Measurements from ENCODE around the gene SCTR. TPM values are rescaled to one million over a fixed set of nuclear protein-coding genes. Genes with fewer than 3 reads are reported as not detected.

SCTR gene
- total RNA-seq, 1 experiment from 2014 or later = not detected

- no TSS peak for BruUV-seq (replicated peaks)
These were observed 47.2 kb downstream of the SCTR start for GRCh38 chr2:119477113-119477505.

GRCh38 chr2:119476301-119477112, 47.8 kb downstream of the SCTR start:
- no TSS peak for BruUV-seq (replicated peaks)
- H3K4me1 ChIP-seq (replicated peaks; ENCODE audit: insufficient read depth) = no peaks in the 10 kb centered on the region
- no peak overlapping the region for H3K4me3 ChIP-seq
- H4K20me1 ChIP-seq (ENCODE audit: insufficient read depth) = no peaks in the 10 kb centered on the region
- no peaks in the 10 kb centered on the region for H3F3A ChIP-seq (ENCODE audit: insufficient read depth, low read depth)
- no peaks in the 10 kb centered on the region for H3K9me2 ChIP-seq (ENCODE audit: insufficient read depth)
- no peaks in the 10 kb centered on the region for H3K79me2 ChIP-seq (ENCODE audit: low read depth)
- H3K9me3 ChIP-seq (ENCODE audit: insufficient read depth, low read depth) = no peaks in the 10 kb centered on the region
- peak overlapping the region; percentile 24; the same call in 1 of the 2 replicates for H3K4me2 ChIP-seq
- CTCF ChIA-PET = interaction anchor here (0.6 to 1.0 kb wide), 5 partner anchors 9 to 595 kb away, joined by 3 to 6 read pairs (median 3); no protein-coding TSS in a partner anchor
- POLR2A ChIA-PET (ENCODE audit: unreplicated experiment) = interaction anchor here (0.8 kb wide), 1 partner anchor 71 kb away, joined by 3 read pairs; no protein-coding TSS in a partner anchor
- no peak overlapping the region for H2AFZ ChIP-seq
- peak; percentile 49 to 61 for DNase-seq
- no peaks in the 10 kb centered on the region for H3K27me3 ChIP-seq (ENCODE audit: insufficient read depth, low read depth)
- no peaks in the 10 kb centered on the region for H3K36me3 ChIP-seq (ENCODE audit: low read depth)
- intact Hi-C loops (cut with micrococcal nuclease; ENCODE audit: unreplicated experiment) = loop anchor here (1.0 to 5.0 kb wide), 3 partner anchors 69 to 466 kb away; no protein-coding TSS in a partner anchor
- TF ChIP-seq EZH2 (IDR thresholded peaks at IDR 0.05; ENCODE audit: low read depth) (no peak), CTCF (conservative IDR thresholded peaks at IDR 0.05) (peak; percentile 100)
- no peak overlapping the region for H3K27ac ChIP-seq

More at GRCh38 chr2:119477113-119477505, 47.2 kb downstream of the SCTR start:
- H3K4me1 ChIP-seq (replicated peaks; ENCODE audit: insufficient read depth) = no peaks in the 10 kb centered on the region
- TF ChIP-seq CTCF (conservative IDR thresholded peaks at IDR 0.05) = no peak
- TF ChIP-seq EZH2 (IDR thresholded peaks at IDR 0.05; ENCODE audit: low read depth) = no peak
- intact Hi-C loops (cut with micrococcal nuclease; ENCODE audit: unreplicated experiment) = loop anchor here (2.0 to 5.0 kb wide), 2 partner anchors 185 to 466 kb away; no protein-coding TSS in a partner anchor
- H3K4me2 ChIP-seq = no peak overlapping the region
- H3K9me2 ChIP-seq (ENCODE audit: insufficient read depth) = no peaks in the 10 kb centered on the region
- ChIA-PET CTCF (interaction anchor here (0.7 to 1.0 kb wide), 2 partner anchors 69 to 331 kb away, joined by 5 to 6 read pairs; no protein-coding TSS in a partner anchor), POLR2A (ENCODE audit: unreplicated experiment) (no interaction called here)
- H3K36me3 ChIP-seq (ENCODE audit: low read depth) = no peaks in the 10 kb centered on the region
- no peak for DNase-seq
- H2AFZ ChIP-seq = no peak overlapping the region
- no peaks in the 10 kb centered on the region for H3K9me3 ChIP-seq (ENCODE audit: insufficient read depth, low read depth)
- H3F3A ChIP-seq (ENCODE audit: insufficient read depth, low read depth) = no peaks in the 10 kb centered on the region
- no peaks in the 10 kb centered on the region for H4K20me1 ChIP-seq (ENCODE audit: insufficient read depth)
- H3K27ac ChIP-seq = no peak overlapping the region
- H3K27me3 ChIP-seq (ENCODE audit: insufficient read depth, low read depth) = no peaks in the 10 kb centered on the region
- no peaks in the 10 kb centered on the region for H3K79me2 ChIP-seq (ENCODE audit: low read depth)
- H3K4me3 ChIP-seq = no peak overlapping the region

GRCh38 chr2:119475857-119476244, 48.4 kb downstream of the SCTR start:
- intact Hi-C loops (cut with micrococcal nuclease; ENCODE audit: unreplicated experiment) = loop anchor here (1.0 to 5.0 kb wide), 3 partner anchors 69 to 465 kb away; no protein-coding TSS in a partner anchor
- CTCF ChIA-PET = no interaction called here
- Histone ChIP-seq H3K9me2 (ENCODE audit: insufficient read depth) (no peaks in the 10 kb centered on the region), H3K4me2 (no peak overlapping the region), H4K20me1 (ENCODE audit: insufficient read depth) (no peaks in the 10 kb centered on the region), H3F3A (ENCODE audit: insufficient read depth, low read depth) (no peaks in the 10 kb centered on the region), H3K9me3 (ENCODE audit: insufficient read depth, low read depth) (no peaks in the 10 kb centered on the region), H3K79me2 (ENCODE audit: low read depth) (no peaks in the 10 kb centered on the region), H3K36me3 (ENCODE audit: low read depth) (no peaks in the 10 kb centered on the region), H3K27me3 (ENCODE audit: insufficient read depth, low read depth) (no peaks in the 10 kb centered on the region), H3K4me1 (replicated peaks; ENCODE audit: insufficient read depth) (no peaks in the 10 kb centered on the region), H3K4me3 (no peak overlapping the region), H3K27ac (no peak overlapping the region), H2AFZ (no peak overlapping the region)
- POLR2A ChIA-PET (ENCODE audit: unreplicated experiment) = interaction anchor here (0.8 kb wide), 1 partner anchor 71 kb away, joined by 3 read pairs; no protein-coding TSS in a partner anchor
- TF ChIP-seq CTCF (conservative IDR thresholded peaks at IDR 0.05) (no peak), EZH2 (IDR thresholded peaks at IDR 0.05; ENCODE audit: low read depth) (no peak)
- no peak for DNase-seq
- BruUV-seq (replicated peaks) = no TSS peak

Measured in PC-9 (cell line).